ENCODE results near the gene GPR25.
A peak's percentile ranks its signal among the peaks of the same experiment; 100 is the strongest.

GPR25 gene

GRCh38 chr1:200886594-200886993, 13.8 kb downstream of the GPR25 start:
- TF ChIP-seq CTCF (conservative IDR thresholded peaks at IDR 0.05; ENCODE audit: low read depth, low read length): no peak
- Histone ChIP-seq H3K79me2 (ENCODE audit: insufficient read depth, low read depth) (peaks cover 3% of the 10 kb centered on the region; the same call in 1 of the 2 replicates), H3K4me3 (IDR thresholded peaks at IDR 0.05; ENCODE audit: insufficient read depth, low read depth, low read length) (no peak overlapping the region), H3K27ac (0 out of 2 replicates have a peak overlapping the region, but pooled peaks have one; percentile 8), H2AFZ (ENCODE audit: low read depth) (no peak overlapping the region), H3K36me3 (ENCODE audit: insufficient read depth) (no peaks in the 10 kb centered on the region), H4K20me1 (ENCODE audit: insufficient read depth) (no peaks in the 10 kb centered on the region), H3K4me2 (peak overlapping the region; percentile 98; the same call in 1 of the 2 replicates), H3K4me1 (ENCODE audit: low read depth, poor library complexity, severe bottlenecking) (peaks cover 91% of the 10 kb centered on the region), H3K27me3 (ENCODE audit: insufficient read depth, low read depth) (no peaks in the 10 kb centered on the region), H3K9ac (no peak overlapping the region)

- no peak overlapping the region for H3K9ac ChIP-seq
- TF ChIP-seq CTCF (conservative IDR thresholded peaks at IDR 0.05; ENCODE audit: low read depth, low read length): no peak
- no peaks in the 10 kb centered on the region for H4K20me1 ChIP-seq (ENCODE audit: insufficient read depth)
- peak overlapping the region; percentile 98; the same call in 1 of the 2 replicates for H3K4me2 ChIP-seq
- H3K27me3 ChIP-seq (ENCODE audit: insufficient read depth, low read depth): no peaks in the 10 kb centered on the region
- no peaks in the 10 kb centered on the region for H3K36me3 ChIP-seq (ENCODE audit: insufficient read depth)
- no peak overlapping the region for H2AFZ ChIP-seq (ENCODE audit: low read depth)
- 0 out of 2 replicates have a peak overlapping the region, but pooled peaks have one; percentile 8 for H3K27ac ChIP-seq
- H3K4me3 ChIP-seq (IDR thresholded peaks at IDR 0.05; ENCODE audit: insufficient read depth, low read depth, low read length): no peak overlapping the region
- H3K4me1 ChIP-seq (ENCODE audit: low read depth, poor library complexity, severe bottlenecking): peaks cover 91% of the 10 kb centered on the region
- H3K79me2 ChIP-seq (ENCODE audit: insufficient read depth, low read depth): peaks cover 7% of the 10 kb centered on the region
These were observed 14.3 kb downstream of the GPR25 start for GRCh38 chr1:200887036-200887435.

- Histone ChIP-seq H3K9ac (peak overlapping the region; percentile 26; the same call in 1 of the 2 replicates), H3K27ac (peak overlapping the region; percentile 54), H3K4me3 (IDR thresholded peaks at IDR 0.05; ENCODE audit: insufficient read depth, low read depth, low read length) (no peak overlapping the region), H3K27me3 (ENCODE audit: insufficient read depth, low read depth) (no peaks in the 10 kb centered on the region), H3K36me3 (ENCODE audit: insufficient read depth) (no peaks in the 10 kb centered on the region), H2AFZ (ENCODE audit: low read depth) (peak overlapping the region; percentile 32), H3K4me2 (peak overlapping the region; percentile 98), H3K79me2 (ENCODE audit: insufficient read depth, low read depth) (peaks cover 16% of the 10 kb centered on the region), H4K20me1 (ENCODE audit: insufficient read depth) (no peaks in the 10 kb centered on the region), H3K4me1 (ENCODE audit: low read depth, poor library complexity, severe bottlenecking) (peaks cover 91% of the 10 kb centered on the region)
- no peak for TF ChIP-seq CTCF (conservative IDR thresholded peaks at IDR 0.05; ENCODE audit: low read depth, low read length)
These were observed 15.1 kb downstream of the GPR25 start for GRCh38 chr1:200887772-200888348.

GRCh38 chr1:200888349-200888838, 15.6 kb downstream of the GPR25 start:
- Histone ChIP-seq H3K9ac (peak overlapping the region; percentile 26; the same call in 1 of the 2 replicates), H3K4me2 (peak overlapping the region; percentile 98), H4K20me1 (ENCODE audit: insufficient read depth) (no peaks in the 10 kb centered on the region), H3K79me2 (ENCODE audit: insufficient read depth, low read depth) (peaks cover 16% of the 10 kb centered on the region), H3K36me3 (ENCODE audit: insufficient read depth) (no peaks in the 10 kb centered on the region), H2AFZ (ENCODE audit: low read depth) (peak overlapping the region; percentile 32), H3K27me3 (ENCODE audit: insufficient read depth, low read depth) (no peaks in the 10 kb centered on the region), H3K27ac (peak overlapping the region; percentile 54), H3K4me3 (IDR thresholded peaks at IDR 0.05; ENCODE audit: insufficient read depth, low read depth, low read length) (peak overlapping the region; percentile 66), H3K4me1 (ENCODE audit: low read depth, poor library complexity, severe bottlenecking) (peaks cover 91% of the 10 kb centered on the region)
- TF ChIP-seq CTCF (conservative IDR thresholded peaks at IDR 0.05; ENCODE audit: low read depth, low read length): no peak
